ENCODE results near the gene CDC42EP5.
A peak's percentile ranks its signal among the peaks of the same experiment; 100 is the strongest.

CDC42EP5 gene

GRCh38 chr19:54420383-54421168 lies 52.5 kb downstream of the CDC42EP5 start:
- Mint-ChIP-seq H3K9me3 (no peaks in the 10 kb centered on the region), H3K4me3 (peak overlapping the region; percentile 14 to 58 (median 18)), H3K27ac (peak overlapping the region; percentile 59 to 81 (median 61)), H3K27me3 (ENCODE audit: low read depth) (peaks cover 31% of the 10 kb centered on the region), H3K4me1 (peaks cover 28% of the 10 kb centered on the region), H3K36me3 (ENCODE audit: low read depth) (no peaks in the 10 kb centered on the region)
- TF ChIP-seq, protein P1, sequence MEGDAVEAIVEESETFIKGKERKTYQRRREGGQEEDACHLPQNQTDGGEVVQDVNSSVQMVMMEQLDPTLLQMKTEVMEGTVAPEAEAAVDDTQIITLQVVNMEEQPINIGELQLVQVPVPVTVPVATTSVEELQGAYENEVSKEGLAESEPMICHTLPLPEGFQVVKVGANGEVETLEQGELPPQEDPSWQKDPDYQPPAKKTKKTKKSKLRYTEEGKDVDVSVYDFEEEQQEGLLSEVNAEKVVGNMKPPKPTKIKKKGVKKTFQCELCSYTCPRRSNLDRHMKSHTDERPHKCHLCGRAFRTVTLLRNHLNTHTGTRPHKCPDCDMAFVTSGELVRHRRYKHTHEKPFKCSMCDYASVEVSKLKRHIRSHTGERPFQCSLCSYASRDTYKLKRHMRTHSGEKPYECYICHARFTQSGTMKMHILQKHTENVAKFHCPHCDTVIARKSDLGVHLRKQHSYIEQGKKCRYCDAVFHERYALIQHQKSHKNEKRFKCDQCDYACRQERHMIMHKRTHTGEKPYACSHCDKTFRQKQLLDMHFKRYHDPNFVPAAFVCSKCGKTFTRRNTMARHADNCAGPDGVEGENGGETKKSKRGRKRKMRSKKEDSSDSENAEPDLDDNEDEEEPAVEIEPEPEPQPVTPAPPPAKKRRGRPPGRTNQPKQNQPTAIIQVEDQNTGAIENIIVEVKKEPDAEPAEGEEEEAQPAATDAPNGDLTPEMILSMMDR (IDR thresholded peaks at IDR 0.05; ENCODE audit: unreplicated experiment in 3 of 3): no peak

DNA sequence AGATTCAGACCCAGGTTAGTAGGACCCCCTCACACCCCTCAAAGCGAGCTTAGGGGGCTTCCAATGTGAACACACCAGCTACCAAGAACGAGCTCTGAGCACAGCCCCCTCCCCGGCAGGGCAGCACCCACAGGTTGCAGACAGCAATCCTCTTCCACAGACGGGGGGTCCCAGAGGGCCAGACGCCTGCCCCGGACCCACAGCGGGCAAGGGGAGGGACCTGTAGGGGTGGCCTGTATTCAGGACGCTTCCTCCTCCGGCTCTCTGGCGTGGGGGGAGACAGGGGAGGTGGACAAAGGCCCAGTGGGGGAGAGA lies 53.1 kb downstream of the CDC42EP5 start:
- H3K4me1 Mint-ChIP-seq: peaks cover 28% of the 10 kb centered on the region
- H3K36me3 Mint-ChIP-seq (ENCODE audit: low read depth): no peaks in the 10 kb centered on the region
- peak overlapping the region; percentile 59 to 81 (median 61) for H3K27ac Mint-ChIP-seq
- TF ChIP-seq, protein P1 (IDR thresholded peaks at IDR 0.05; ENCODE audit: unreplicated experiment in 3 of 3): no peak
- H3K4me3 Mint-ChIP-seq: peak overlapping the region; percentile 7 to 57 (median 47)
- no peaks in the 10 kb centered on the region for H3K9me3 Mint-ChIP-seq
- peaks cover 30% of the 10 kb centered on the region for H3K27me3 Mint-ChIP-seq (ENCODE audit: low read depth)

GRCh38 chr19:54418930-54419800 lies 53.9 kb downstream of the CDC42EP5 start:
- Mint-ChIP-seq H3K27me3 (ENCODE audit: low read depth) (peaks cover 39% of the 10 kb centered on the region), H3K4me3 (peak overlapping the region; percentile 7 to 57 (median 47)), H3K27ac (peak overlapping the region; percentile 59 to 81 (median 61)), H3K36me3 (ENCODE audit: low read depth) (no peaks in the 10 kb centered on the region), H3K9me3 (peaks cover 2% of the 10 kb centered on the region), H3K4me1 (peaks cover 28% of the 10 kb centered on the region)
- TF ChIP-seq, protein P1 (IDR thresholded peaks at IDR 0.05; ENCODE audit: unreplicated experiment in 3 of 3): no peak

- Mint-ChIP-seq H3K27ac (peak overlapping the region; percentile 68 to 75 (median 71)), H3K36me3 (ENCODE audit: low read depth) (no peaks in the 10 kb centered on the region), H3K9me3 (peaks cover 5% of the 10 kb centered on the region), H3K4me1 (peaks cover 28% of the 10 kb centered on the region), H3K4me3 (peak overlapping the region; percentile 28 to 51 (median 44)), H3K27me3 (ENCODE audit: low read depth) (peaks cover 44% of the 10 kb centered on the region)
- TF ChIP-seq, protein P1 (IDR thresholded peaks at IDR 0.05; ENCODE audit: unreplicated experiment in 3 of 3): no peak
These were observed 54.8 kb downstream of the CDC42EP5 start for GRCh38 chr19:54418030-54418929.

DNA sequence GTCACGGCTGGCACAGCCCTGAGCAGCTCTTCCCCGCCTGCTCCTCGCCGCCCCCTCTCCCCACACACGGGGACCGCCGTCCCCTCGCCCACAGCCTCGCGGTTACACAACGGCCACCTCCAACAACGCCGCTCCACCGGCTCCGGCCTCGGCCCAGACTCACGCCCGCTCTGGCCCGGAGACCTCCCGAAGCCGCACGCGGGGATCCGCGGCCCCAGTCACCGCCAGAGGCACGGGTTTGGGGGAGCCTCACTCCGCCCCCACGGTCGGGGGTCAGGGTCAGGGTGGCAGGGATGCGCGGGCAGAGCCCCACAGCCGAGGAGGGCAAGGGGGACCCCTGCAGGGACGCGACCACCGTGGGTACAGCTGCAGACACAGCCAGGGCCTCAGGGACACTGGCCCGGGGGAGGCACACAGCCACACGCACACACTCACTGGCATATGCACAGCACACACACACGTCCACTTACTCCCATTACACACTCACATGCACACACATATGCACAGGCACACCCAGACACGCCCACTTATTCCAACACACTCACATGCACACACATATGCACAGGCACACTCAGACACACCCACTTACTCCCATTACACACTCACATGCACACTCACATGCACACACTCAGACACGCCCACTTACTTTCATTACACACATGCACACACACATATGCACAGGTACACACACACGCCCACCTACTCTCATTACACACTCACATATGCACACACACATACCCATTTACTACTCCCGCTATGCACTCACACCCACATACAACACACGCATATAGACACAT lies 56.2 kb downstream of the CDC42EP5 start:
- peaks cover 42% of the 10 kb centered on the region for H3K27me3 Mint-ChIP-seq (ENCODE audit: low read depth)
- H3K36me3 Mint-ChIP-seq (ENCODE audit: low read depth): no peaks in the 10 kb centered on the region
- TF ChIP-seq, protein P1 (IDR thresholded peaks at IDR 0.05; ENCODE audit: unreplicated experiment in 3 of 3): no peak
- H3K27ac Mint-ChIP-seq: peak overlapping the region; percentile 6 to 71 (median 15)
- peaks cover 23% of the 10 kb centered on the region for H3K4me1 Mint-ChIP-seq
- H3K9me3 Mint-ChIP-seq: peaks cover 5% of the 10 kb centered on the region
- H3K4me3 Mint-ChIP-seq: peak overlapping the region; percentile 44 to 69 (median 66)

Measured in nephron (organoid).